ENCODE data around the gene CNPY1. TPM values are rescaled to one million over a fixed set of nuclear protein-coding genes. Genes with fewer than 3 reads are reported as not detected.

Gene CNPY1
- total and polyA plus RNA-seq, 2 donors (not counting 1 experiment from before 2014, with no cell fraction given) = not detected

GRCh38 chr7:155586843-155587440 lies 40.6 kb upstream of the CNPY1 start:
- TF ChIP-seq EZH2 (IDR thresholded peaks at IDR 0.05; ENCODE audit: low read length, missing control alignments) = no peak
- TF ChIP-seq, protein P1, sequence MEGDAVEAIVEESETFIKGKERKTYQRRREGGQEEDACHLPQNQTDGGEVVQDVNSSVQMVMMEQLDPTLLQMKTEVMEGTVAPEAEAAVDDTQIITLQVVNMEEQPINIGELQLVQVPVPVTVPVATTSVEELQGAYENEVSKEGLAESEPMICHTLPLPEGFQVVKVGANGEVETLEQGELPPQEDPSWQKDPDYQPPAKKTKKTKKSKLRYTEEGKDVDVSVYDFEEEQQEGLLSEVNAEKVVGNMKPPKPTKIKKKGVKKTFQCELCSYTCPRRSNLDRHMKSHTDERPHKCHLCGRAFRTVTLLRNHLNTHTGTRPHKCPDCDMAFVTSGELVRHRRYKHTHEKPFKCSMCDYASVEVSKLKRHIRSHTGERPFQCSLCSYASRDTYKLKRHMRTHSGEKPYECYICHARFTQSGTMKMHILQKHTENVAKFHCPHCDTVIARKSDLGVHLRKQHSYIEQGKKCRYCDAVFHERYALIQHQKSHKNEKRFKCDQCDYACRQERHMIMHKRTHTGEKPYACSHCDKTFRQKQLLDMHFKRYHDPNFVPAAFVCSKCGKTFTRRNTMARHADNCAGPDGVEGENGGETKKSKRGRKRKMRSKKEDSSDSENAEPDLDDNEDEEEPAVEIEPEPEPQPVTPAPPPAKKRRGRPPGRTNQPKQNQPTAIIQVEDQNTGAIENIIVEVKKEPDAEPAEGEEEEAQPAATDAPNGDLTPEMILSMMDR (conservative IDR thresholded peaks at IDR 0.05 in 1 of 2, IDR thresholded peaks at IDR 0.05 in 1 of 2; ENCODE audit: low read depth in 1 of 2, low read length in 2 of 2) = no peak
- DNase-seq (ENCODE audit: low read depth in 2 of 2) = no peak

DNA sequence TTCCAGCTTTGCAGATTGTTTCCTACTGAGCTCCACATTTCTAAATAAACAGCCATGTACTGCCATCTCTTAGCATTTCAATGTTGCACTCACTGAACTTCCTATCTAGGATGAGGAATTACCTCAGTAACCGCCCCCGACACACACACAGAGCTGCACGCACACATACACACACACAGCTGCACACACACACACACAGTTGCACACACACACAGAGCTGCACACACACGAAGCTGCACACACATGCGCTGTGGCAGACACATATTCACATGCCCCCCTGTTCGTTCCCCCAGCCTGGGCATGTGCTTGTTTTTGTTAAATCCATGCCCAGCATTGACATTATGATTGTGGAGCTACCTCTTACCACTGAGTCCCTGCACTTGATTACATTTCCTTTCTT lies 39.6 kb upstream of the CNPY1 start:
- Histone ChIP-seq H3K36me3 (ENCODE audit: control insufficient read depth, insufficient read depth, low read length) (no peaks in the 10 kb centered on the region), H2AFZ (ENCODE audit: low read length) (no peak overlapping the region), H3K9me3 (ENCODE audit: control insufficient read depth, insufficient read depth, low read depth, low read length) (no peaks in the 10 kb centered on the region), H3K27ac (ENCODE audit: insufficient read depth, low read length) (no peak overlapping the region), H3K4me2 (ENCODE audit: extremely low read depth, insufficient read depth, low read length) (no peak overlapping the region), H4K20me1 (ENCODE audit: control insufficient read depth, extremely low read depth, insufficient read depth, low read length) (no peaks in the 10 kb centered on the region), H3K27me3 (ENCODE audit: control insufficient read depth, insufficient read depth, low read length) (no peaks in the 10 kb centered on the region), H3K9ac (ENCODE audit: insufficient read depth, low read length) (no peak overlapping the region), H3K79me2 (ENCODE audit: control insufficient read depth, insufficient read depth, low read length) (no peaks in the 10 kb centered on the region), H3K4me3 (replicated peaks in 1 of 4; ENCODE audit: control extremely low read depth in 1 of 4, insufficient read depth in 1 of 4, low read depth in 3 of 4, low read length in 4 of 4) (no peak overlapping the region), H3K4me1 (ENCODE audit: control insufficient read depth, extremely low read depth, insufficient read depth, low read length) (no peaks in the 10 kb centered on the region)
- no peak for DNase-seq (ENCODE audit: low read depth in 2 of 2)
- TF ChIP-seq, protein P1 (conservative IDR thresholded peaks at IDR 0.05 in 1 of 2, IDR thresholded peaks at IDR 0.05 in 1 of 2; ENCODE audit: low read depth in 1 of 2, low read length in 2 of 2) = no peak
- TF ChIP-seq EZH2 (IDR thresholded peaks at IDR 0.05; ENCODE audit: low read length, missing control alignments) = no peak

More at GRCh38 chr7:155586843-155587440, 40.6 kb upstream of the CNPY1 start:
- Histone ChIP-seq H3K27ac (ENCODE audit: insufficient read depth, low read length) (no peak overlapping the region), H3K27me3 (ENCODE audit: control insufficient read depth, insufficient read depth, low read length) (no peaks in the 10 kb centered on the region), H4K20me1 (ENCODE audit: control insufficient read depth, extremely low read depth, insufficient read depth, low read length) (no peaks in the 10 kb centered on the region), H3K9me3 (ENCODE audit: control insufficient read depth, insufficient read depth, low read depth, low read length) (no peaks in the 10 kb centered on the region), H3K4me2 (ENCODE audit: extremely low read depth, insufficient read depth, low read length) (no peak overlapping the region), H3K4me3 (replicated peaks in 1 of 4; ENCODE audit: control extremely low read depth in 1 of 4, insufficient read depth in 1 of 4, low read depth in 3 of 4, low read length in 4 of 4) (no peak overlapping the region), H3K36me3 (ENCODE audit: control insufficient read depth, insufficient read depth, low read length) (no peaks in the 10 kb centered on the region), H2AFZ (ENCODE audit: low read length) (no peak overlapping the region), H3K4me1 (ENCODE audit: control insufficient read depth, extremely low read depth, insufficient read depth, low read length) (no peaks in the 10 kb centered on the region), H3K79me2 (ENCODE audit: control insufficient read depth, insufficient read depth, low read length) (no peaks in the 10 kb centered on the region), H3K9ac (ENCODE audit: insufficient read depth, low read length) (no peak overlapping the region)

DNA sequence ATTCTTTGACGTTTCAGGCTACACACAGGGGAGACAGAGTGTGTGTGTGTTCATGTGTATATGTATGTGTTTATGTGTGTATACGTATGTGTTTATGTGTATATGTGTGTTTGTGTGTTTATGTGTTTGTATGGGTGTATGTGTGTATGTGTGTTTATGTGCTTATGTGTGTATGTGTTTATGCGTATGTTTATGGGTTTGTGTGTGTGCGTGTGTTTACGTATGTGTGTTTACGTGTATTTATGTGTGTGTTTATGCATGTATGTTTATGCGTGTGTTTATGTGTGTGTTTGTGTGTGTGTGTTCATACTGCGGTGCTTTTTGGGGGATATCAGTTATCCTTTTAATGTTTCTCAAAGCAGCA lies 39.2 kb upstream of the CNPY1 start:
- H3K27me3 ChIP-seq (ENCODE audit: control insufficient read depth, insufficient read depth, low read length) = no peaks in the 10 kb centered on the region
- no peak overlapping the region for H3K4me2 ChIP-seq (ENCODE audit: extremely low read depth, insufficient read depth, low read length)

More for the DNA sequence above, 39.2 kb upstream of the CNPY1 start:
- TF ChIP-seq, protein P1 (conservative IDR thresholded peaks at IDR 0.05 in 1 of 2, IDR thresholded peaks at IDR 0.05 in 1 of 2; ENCODE audit: low read depth in 1 of 2, low read length in 2 of 2) = no peak
- no peak for TF ChIP-seq EZH2 (IDR thresholded peaks at IDR 0.05; ENCODE audit: low read length, missing control alignments)
- no peaks in the 10 kb centered on the region for H3K4me1 ChIP-seq (ENCODE audit: control insufficient read depth, extremely low read depth, insufficient read depth, low read length)
- H3K79me2 ChIP-seq (ENCODE audit: control insufficient read depth, insufficient read depth, low read length) = no peaks in the 10 kb centered on the region
- H2AFZ ChIP-seq (ENCODE audit: low read length) = no peak overlapping the region
- H3K9ac ChIP-seq (ENCODE audit: insufficient read depth, low read length) = no peak overlapping the region
- no peak overlapping the region for H3K4me3 ChIP-seq (replicated peaks in 1 of 4; ENCODE audit: control extremely low read depth in 1 of 4, insufficient read depth in 1 of 4, low read depth in 3 of 4, low read length in 4 of 4)
- no peak overlapping the region for H3K27ac ChIP-seq (ENCODE audit: insufficient read depth, low read length)
- H3K36me3 ChIP-seq (ENCODE audit: control insufficient read depth, insufficient read depth, low read length) = no peaks in the 10 kb centered on the region
- H4K20me1 ChIP-seq (ENCODE audit: control insufficient read depth, extremely low read depth, insufficient read depth, low read length) = no peaks in the 10 kb centered on the region
- DNase-seq (ENCODE audit: low read depth in 2 of 2) = no peak
- no peaks in the 10 kb centered on the region for H3K9me3 ChIP-seq (ENCODE audit: control insufficient read depth, insufficient read depth, low read depth, low read length)

Data from fibroblast of lung (primary cell).